Peyer's patch (tissue), 4 donors: ENCODE data around the gene KDM8. TPM values are rescaled to one million over a fixed set of nuclear protein-coding genes. Genes with fewer than 3 reads are reported as not detected.

ENCODE experiments used
- DNase-seq, 3 donors: peaks; one replicate each; pipeline ENCODE4 v3.0.0-alpha.2; 2017 to 2019
- H3K27ac ChIP-seq, 4 donors: fragments of 200-600 bp; sonication (generic); one replicate each; pipeline ENCODE4 v1.5.1; 2016 to 2019
- H3K27me3 ChIP-seq, 2 donors: fragments of 200-600 bp; sonication (generic); one replicate each; pipeline ENCODE4 v1.5.1; 2019
- H3K36me3 ChIP-seq, 3 donors: fragments of 200-600 bp; sonication (generic); one replicate each; pipeline ENCODE4 v1.5.1; 2016 to 2019
- H3K4me1 ChIP-seq, 4 donors: fragments of 200-600 bp; sonication (generic); one replicate each; pipeline ENCODE4 v1.5.1; 2016 to 2019
- H3K4me3 ChIP-seq, 4 donors: fragments of 200-600 bp; sonication (generic); 1 replicate in 3 of 4; 2 replicates in 1 of 4; pipeline ENCODE4 v1.5.1; 2016 to 2019; ENCODE audit warnings: mild to moderate bottlenecking in 1 of 4
- H3K9me3 ChIP-seq, 4 donors: fragments of 200-600 bp; sonication (generic); one replicate each; pipeline ENCODE4 v1.5.1; 2016 to 2019; ENCODE audit warnings: mild to moderate bottlenecking in 1 of 4
- CTCF ChIP-seq, 6 experiments: fragments of 450-650 bp in 4 of 6; fragments of 200-600 bp in 2 of 6; sonication (generic) in 1 of 6; IDR thresholded peaks; one replicate each; pipeline ENCODE4 v1.5.1; 2017 to 2019; ENCODE audit warnings: antibody characterized with exemption in 6 of 6, mild to moderate bottlenecking in 3 of 6, moderate library complexity in 1 of 6
- POLR2A ChIP-seq, 2 donors: fragments of 450-650 bp; IDR thresholded peaks; one replicate each; pipeline ENCODE4 v1.5.1; 2017; ENCODE audit warnings: antibody characterized with exemption in 2 of 2, mild to moderate bottlenecking in 2 of 2, moderate library complexity in 2 of 2
- total RNA-seq, 4 donors: library from RNA; depleted of rRNA; stranded (reverse); fragments of >200 nt; gene quantifications; one replicate each; pipeline ENCODE4 v1.1.0, GENCODE V29; 2016

KDM8 gene
- total RNA-seq, 4 donors from 2014 or later: 22.3 to 130 (median 40.9) TPM

GRCh38 chr16:27233731-27234130, 30.4 kb downstream of the KDM8 start:
- Histone ChIP-seq H3K27ac (peak overlapping the region in 3 of 4 donors; percentile 78 to 85 (median 83)), H3K27me3 (no peaks in the 10 kb centered on the region), H3K4me3 (no peak overlapping the region), H3K9me3 (no peaks in the 10 kb centered on the region), H3K4me1 (peaks cover 28 to 94% (median 34%) of the 10 kb centered on the region in 4 donors), H3K36me3 (peaks cover 0 to 9% (median 0%) of the 10 kb centered on the region in 3 donors)
- no peak for TF ChIP-seq CTCF (IDR thresholded peaks at IDR 0.05)
- TF ChIP-seq POLR2A (IDR thresholded peaks at IDR 0.05): no peak
- no peak for DNase-seq

GRCh38 chr16:27234171-27234570, 30.8 kb downstream of the KDM8 start:
- TF ChIP-seq CTCF (IDR thresholded peaks at IDR 0.05) (no peak), POLR2A (IDR thresholded peaks at IDR 0.05) (no peak)
- H3K4me1 ChIP-seq: peaks cover 28 to 91% (median 34%) of the 10 kb centered on the region in 4 donors
- H3K27me3 ChIP-seq: no peaks in the 10 kb centered on the region
- peak overlapping the region; percentile 76 to 90 (median 84) for H3K27ac ChIP-seq
- peaks cover 0 to 9% (median 0%) of the 10 kb centered on the region in 3 donors for H3K36me3 ChIP-seq
- no peaks in the 10 kb centered on the region for H3K9me3 ChIP-seq
- no peak overlapping the region for H3K4me3 ChIP-seq
- DNase-seq: no peak

DNA sequence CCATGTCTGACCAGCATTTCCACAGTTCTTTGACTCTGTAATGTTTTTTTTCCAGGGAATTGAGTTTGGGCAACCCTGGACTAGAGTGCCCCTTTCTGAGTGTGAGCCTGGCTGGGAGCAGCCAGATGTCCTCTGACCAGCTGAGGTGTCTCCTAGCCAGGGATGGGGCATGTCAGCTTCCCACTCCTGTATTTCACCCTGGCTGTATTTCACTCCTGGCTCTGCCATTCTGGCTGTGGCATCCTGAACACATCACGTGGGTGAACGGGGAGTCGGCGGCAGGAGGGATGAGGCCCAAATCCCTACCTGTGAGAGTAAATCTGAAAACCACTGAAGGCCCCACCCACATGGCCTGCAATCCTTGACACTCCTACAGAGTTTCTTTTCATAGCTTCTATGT, 31.3 kb downstream of the KDM8 start:
- H3K27me3 ChIP-seq: no peaks in the 10 kb centered on the region

GRCh38 chr16:27235055-27235937, 32.0 kb downstream of the KDM8 start:
- peak; percentile 80 to 95 (median 89) for DNase-seq
- peak in 1 of 2 donors; percentile 37 for TF ChIP-seq POLR2A (IDR thresholded peaks at IDR 0.05)
- TF ChIP-seq CTCF (IDR thresholded peaks at IDR 0.05): peak; percentile 54 to 85 (median 80)
- peaks cover 0 to 6% (median 0%) of the 10 kb centered on the region in 3 donors for H3K36me3 ChIP-seq
- peaks cover 28 to 79% (median 34%) of the 10 kb centered on the region in 4 donors for H3K4me1 ChIP-seq
- peak overlapping the region; percentile 76 to 90 (median 84) for H3K27ac ChIP-seq
- H3K27me3 ChIP-seq: no peaks in the 10 kb centered on the region
- H3K4me3 ChIP-seq: no peak overlapping the region
- no peaks in the 10 kb centered on the region for H3K9me3 ChIP-seq

More for the DNA sequence above, 31.3 kb downstream of the KDM8 start:
- Histone ChIP-seq H3K4me3 (no peak overlapping the region), H3K9me3 (no peaks in the 10 kb centered on the region), H3K36me3 (peaks cover 0 to 9% (median 0%) of the 10 kb centered on the region in 3 donors), H3K27ac (peak overlapping the region; percentile 76 to 90 (median 84)), H3K4me1 (peaks cover 28 to 86% (median 34%) of the 10 kb centered on the region in 4 donors)
- no peak for TF ChIP-seq POLR2A (IDR thresholded peaks at IDR 0.05)
- TF ChIP-seq CTCF (IDR thresholded peaks at IDR 0.05): no peak
- DNase-seq: peak in 1 of 3 donors; percentile 45

DNA sequence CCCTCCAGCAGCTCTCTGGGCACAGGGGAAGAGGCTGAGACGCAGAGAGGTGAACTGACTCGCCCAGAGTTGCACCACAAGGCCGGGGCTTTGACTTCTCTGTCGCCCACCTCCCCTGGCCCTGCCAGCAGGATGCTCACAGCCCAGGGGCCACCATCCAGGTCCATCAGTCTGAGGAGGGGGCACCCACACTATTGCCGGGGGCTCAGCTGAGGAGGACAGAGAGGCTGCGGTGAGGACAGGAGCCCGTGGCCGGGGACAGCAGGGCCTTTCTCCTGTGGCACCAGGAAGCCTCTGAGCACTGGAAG, 32.6 kb downstream of the KDM8 start:
- TF ChIP-seq POLR2A (IDR thresholded peaks at IDR 0.05) (no peak), CTCF (IDR thresholded peaks at IDR 0.05) (no peak)
- H3K9me3 ChIP-seq: no peaks in the 10 kb centered on the region
- no peak overlapping the region for H3K4me3 ChIP-seq
- no peaks in the 10 kb centered on the region for H3K27me3 ChIP-seq
- H3K27ac ChIP-seq: peak overlapping the region; percentile 76 to 90 (median 84)
- peaks cover 29 to 76% (median 34%) of the 10 kb centered on the region in 4 donors for H3K4me1 ChIP-seq
- H3K36me3 ChIP-seq: peaks cover 0 to 5% (median 0%) of the 10 kb centered on the region in 3 donors
- DNase-seq: no peak
